HEK293 (cell line): ENCODE measurements around the gene AHCYL2.

Source experiments
- CTCF ChIA-PET: fragments of 350-600 bp; formaldehyde crosslinking; extraction: SDS; loops from one replicate; lab custom pipeline; 2021; ENCODE audit warnings: antibody characterized with exemption; lab: Yijun Ruan, JAX
- POLR2A ChIA-PET: fragments of 300-600 bp; formaldehyde crosslinking; extraction: SDS; loops from one replicate; lab custom pipeline; 2020; ENCODE audit warnings: antibody characterized with exemption, inconsistent platforms; lab: Yijun Ruan, JAX
- H3K27ac ChIP-seq: fragments of 200-500 bp; sonication (Bioruptor generic); 2 replicates; pipeline ENCODE4 v1.5.1; 2014; ENCODE audit warnings: low read depth, low read length, control low read depth, inconsistent platforms; ENCODE audit errors: extremely low read depth
- H3K36me3 ChIP-seq, 2 experiments: fragments of 200-500 bp in 1 of 2; sonication (Bioruptor generic) in 1 of 2; 1 replicate in 1 of 2; 2 replicates in 1 of 2; pipeline ENCODE4 v1.5.1; 2014 to 2017; ENCODE audit warnings: inconsistent platforms in 2 of 2, low read length in 2 of 2; ENCODE audit not compliant: control insufficient read depth in 2 of 2, insufficient read depth in 1 of 2
- H3K4me1 ChIP-seq: fragments of 200-500 bp; sonication (Bioruptor generic); 2 replicates; pipeline ENCODE4 v1.5.1; 2014; ENCODE audit warnings: mild to moderate bottlenecking, low read length, inconsistent platforms; ENCODE audit not compliant: control insufficient read depth, insufficient read depth
- H3K4me3 ChIP-seq: 2 replicates; pipeline ENCODE4 v1.5.1; 2011; ENCODE audit warnings: low read depth, mild to moderate bottlenecking, control low read depth, low read length, moderate library complexity
- H3K9me3 ChIP-seq: fragments of 200-500 bp; sonication (Bioruptor generic); 2 replicates; pipeline ENCODE4 v1.5.1; 2014; ENCODE audit warnings: low read depth, low read length, inconsistent platforms; ENCODE audit not compliant: control insufficient read depth, insufficient read depth
- BCL6B ChIP-seq: fragments of 450-650 bp; formaldehyde crosslinking; IDR thresholded peaks from 2 replicates; pipeline ENCODE4 v1.5.1; 2017; ENCODE audit warnings: missing biosample characterization, missing genetic modification characterization
- HOXA7 ChIP-seq: sonication (generic); formaldehyde crosslinking; IDR thresholded peaks from 2 replicates; pipeline ENCODE4 v1.8.1; 2022; ENCODE audit warnings: missing genetic modification reagents, borderline replicate concordance
- INSM2 ChIP-seq: fragments of 450-650 bp; formaldehyde crosslinking; IDR thresholded peaks from 2 replicates; pipeline ENCODE4 v1.5.1; 2016; ENCODE audit warnings: missing biosample characterization, missing genetic modification characterization
- MYNN ChIP-seq: fragments of 450-650 bp; formaldehyde crosslinking; IDR thresholded peaks from 2 replicates; pipeline ENCODE4 v1.5.1; 2016; ENCODE audit warnings: missing biosample characterization, missing genetic modification characterization, borderline replicate concordance
- SETDB1 ChIP-seq: IDR thresholded peaks from one replicate; pipeline ENCODE4 v1.6.1; 2017; ENCODE audit warnings: mild to moderate bottlenecking, low read length, moderate library complexity, mixed read lengths; ENCODE audit not compliant: insufficient read length
- TSHZ1 ChIP-seq: fragments of 450-650 bp; formaldehyde crosslinking; IDR thresholded peaks from 2 replicates; pipeline ENCODE4 v1.5.1; 2016; ENCODE audit warnings: missing biosample characterization, missing genetic modification characterization, borderline replicate concordance
- WT1 ChIP-seq: fragments of 450-650 bp; formaldehyde crosslinking; IDR thresholded peaks from 2 replicates; pipeline ENCODE4 v1.5.1; 2016; ENCODE audit warnings: missing biosample characterization, missing genetic modification characterization
- ZBTB10 ChIP-seq: fragments of 450-650 bp; formaldehyde crosslinking; IDR thresholded peaks from 2 replicates; pipeline ENCODE4 v1.5.1; 2016; ENCODE audit warnings: missing biosample characterization, missing genetic modification characterization
- ZBTB17 ChIP-seq: fragments of 450-650 bp; formaldehyde crosslinking; IDR thresholded peaks from 2 replicates; pipeline ENCODE4 v1.5.1; 2016; ENCODE audit warnings: missing biosample characterization, missing genetic modification characterization
- ZFP41 ChIP-seq: fragments of 450-650 bp; formaldehyde crosslinking; IDR thresholded peaks from 2 replicates; pipeline ENCODE4 v1.5.1; 2016; ENCODE audit warnings: missing biosample characterization, missing genetic modification characterization, borderline replicate concordance
- ZNF248 ChIP-seq: fragments of 450-650 bp; formaldehyde crosslinking; IDR thresholded peaks from 2 replicates; pipeline ENCODE4 v1.5.1; 2017; ENCODE audit warnings: missing biosample characterization, missing genetic modification characterization
- ZNF350 ChIP-seq: fragments of 450-650 bp; formaldehyde crosslinking; IDR thresholded peaks from 2 replicates; pipeline ENCODE4 v1.5.0; 2017; ENCODE audit warnings: missing biosample characterization, mild to moderate bottlenecking, missing genetic modification characterization
- ZNF473 ChIP-seq: fragments of 450-650 bp; formaldehyde crosslinking; IDR thresholded peaks from 2 replicates; pipeline ENCODE4 v1.5.1; 2017; ENCODE audit warnings: missing biosample characterization, missing genetic modification characterization
- ZNF529 ChIP-seq: fragments of 450-650 bp; formaldehyde crosslinking; IDR thresholded peaks from 2 replicates; pipeline ENCODE4 v1.5.1; 2017; ENCODE audit warnings: missing genetic modification characterization, missing biosample characterization; ENCODE audit not compliant: insufficient replicate concordance
- ZNF544 ChIP-seq: fragments of 450-650 bp; formaldehyde crosslinking; IDR thresholded peaks from 2 replicates; pipeline ENCODE4 v1.5.0; 2017; ENCODE audit warnings: missing biosample characterization, missing genetic modification characterization
- ZNF549 ChIP-seq: fragments of 450-650 bp; IDR thresholded peaks from 2 replicates; pipeline ENCODE4 v1.5.1; 2018; ENCODE audit warnings: missing biosample characterization, missing genetic modification characterization, mild to moderate bottlenecking, inconsistent platforms, moderate library complexity
- ZNF626 ChIP-seq: fragments of 450-650 bp; sonication (Bioruptor Pico); formaldehyde crosslinking; IDR thresholded peaks from 2 replicates; pipeline ENCODE4 v1.5.1; 2018; ENCODE audit warnings: missing biosample characterization, missing genetic modification characterization, inconsistent platforms
- ZNF768 ChIP-seq: fragments of 450-650 bp; formaldehyde crosslinking; IDR thresholded peaks from 2 replicates; pipeline ENCODE4 v1.5.1; 2018; ENCODE audit warnings: missing biosample characterization, mild to moderate bottlenecking, missing genetic modification characterization
- TF ChIP-seq, protein P1 (sequence below): fragments of 450-650 bp; formaldehyde crosslinking; IDR thresholded peaks from 2 replicates; pipeline ENCODE4 v1.5.1; 2016; ENCODE audit warnings: missing biosample characterization, missing genetic modification characterization
- TF ChIP-seq, protein P2 (sequence below): fragments of 450-650 bp; formaldehyde crosslinking; IDR thresholded peaks from 2 replicates; pipeline ENCODE4 v1.5.1; 2016; ENCODE audit warnings: missing biosample characterization, missing genetic modification characterization

The AHCYL2 gene

GRCh38 chr7:129279757-129280156 lies 54.9 kb downstream of the AHCYL2 start:
- Histone ChIP-seq H3K4me1 (no peaks in the 10 kb centered on the region), H3K27ac (no peak overlapping the region), H3K36me3 (no peaks in the 10 kb centered on the region), H3K9me3 (no peaks in the 10 kb centered on the region), H3K4me3 (no peak overlapping the region)
- TF ChIP-seq BCL6B (tag by site-specific recombination) (no peak), HOXA7 (CRISPR knock-in tag) (no peak), ZNF473 (no peak), INSM2 (no peak), MYNN (tag by site-specific recombination) (no peak), ZBTB17 (no peak), SETDB1 (no peak), WT1 (tag by site-specific recombination) (no peak)
- TF ChIP-seq, protein P1, sequence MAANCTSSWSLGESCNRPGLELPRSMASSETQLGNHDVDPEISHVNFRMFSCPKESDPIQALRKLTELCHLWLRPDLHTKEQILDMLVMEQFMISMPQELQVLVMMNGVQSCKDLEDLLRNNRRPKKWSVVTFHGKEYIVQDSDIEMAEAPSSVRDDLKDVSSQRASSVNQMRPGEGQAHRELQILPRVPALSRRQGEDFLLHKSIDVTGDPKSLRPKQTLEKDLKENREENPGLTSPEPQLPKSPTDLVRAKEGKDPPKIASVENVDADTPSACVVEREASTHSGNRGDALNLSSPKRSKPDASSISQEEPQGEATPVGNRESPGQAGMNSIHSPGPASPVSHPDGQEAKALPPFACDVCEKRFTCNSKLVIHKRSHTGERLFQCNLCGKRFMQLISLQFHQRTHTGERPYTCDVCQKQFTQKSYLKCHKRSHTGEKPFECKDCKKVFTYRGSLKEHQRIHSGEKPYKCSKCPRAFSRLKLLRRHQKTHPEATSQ (tag by site-specific recombination): no peak
- TF ChIP-seq, protein P2, sequence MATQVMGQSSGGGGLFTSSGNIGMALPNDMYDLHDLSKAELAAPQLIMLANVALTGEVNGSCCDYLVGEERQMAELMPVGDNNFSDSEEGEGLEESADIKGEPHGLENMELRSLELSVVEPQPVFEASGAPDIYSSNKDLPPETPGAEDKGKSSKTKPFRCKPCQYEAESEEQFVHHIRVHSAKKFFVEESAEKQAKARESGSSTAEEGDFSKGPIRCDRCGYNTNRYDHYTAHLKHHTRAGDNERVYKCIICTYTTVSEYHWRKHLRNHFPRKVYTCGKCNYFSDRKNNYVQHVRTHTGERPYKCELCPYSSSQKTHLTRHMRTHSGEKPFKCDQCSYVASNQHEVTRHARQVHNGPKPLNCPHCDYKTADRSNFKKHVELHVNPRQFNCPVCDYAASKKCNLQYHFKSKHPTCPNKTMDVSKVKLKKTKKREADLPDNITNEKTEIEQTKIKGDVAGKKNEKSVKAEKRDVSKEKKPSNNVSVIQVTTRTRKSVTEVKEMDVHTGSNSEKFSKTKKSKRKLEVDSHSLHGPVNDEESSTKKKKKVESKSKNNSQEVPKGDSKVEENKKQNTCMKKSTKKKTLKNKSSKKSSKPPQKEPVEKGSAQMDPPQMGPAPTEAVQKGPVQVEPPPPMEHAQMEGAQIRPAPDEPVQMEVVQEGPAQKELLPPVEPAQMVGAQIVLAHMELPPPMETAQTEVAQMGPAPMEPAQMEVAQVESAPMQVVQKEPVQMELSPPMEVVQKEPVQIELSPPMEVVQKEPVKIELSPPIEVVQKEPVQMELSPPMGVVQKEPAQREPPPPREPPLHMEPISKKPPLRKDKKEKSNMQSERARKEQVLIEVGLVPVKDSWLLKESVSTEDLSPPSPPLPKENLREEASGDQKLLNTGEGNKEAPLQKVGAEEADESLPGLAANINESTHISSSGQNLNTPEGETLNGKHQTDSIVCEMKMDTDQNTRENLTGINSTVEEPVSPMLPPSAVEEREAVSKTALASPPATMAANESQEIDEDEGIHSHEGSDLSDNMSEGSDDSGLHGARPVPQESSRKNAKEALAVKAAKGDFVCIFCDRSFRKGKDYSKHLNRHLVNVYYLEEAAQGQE (tag by site-specific recombination): no peak
- POLR2A ChIA-PET: no interaction called here
- CTCF ChIA-PET: interaction anchor here (0.6 to 1.4 kb wide), 3 partner anchors 8 to 65 kb away, joined by 3 to 10 read pairs (median 5); no protein-coding TSS in a partner anchor

DNA sequence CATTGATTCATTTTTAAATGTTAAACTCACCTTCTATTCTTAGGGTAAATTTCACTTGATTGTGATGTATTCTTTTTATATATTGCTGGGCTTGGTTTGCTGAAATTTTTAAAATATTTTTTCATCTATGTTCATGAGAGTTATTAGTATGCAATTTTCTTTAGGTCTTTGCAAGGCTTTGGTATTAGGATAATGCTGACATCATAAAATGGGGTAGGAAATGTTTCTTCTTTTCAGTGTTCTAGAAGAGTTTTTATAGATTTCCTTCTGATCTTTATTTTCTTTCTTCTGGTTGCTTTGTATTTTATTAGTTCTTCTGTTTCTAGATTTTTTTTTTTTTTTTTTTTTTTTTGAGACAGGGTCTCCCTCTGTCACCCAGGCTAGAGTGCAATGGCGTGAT lies 56.3 kb downstream of the AHCYL2 start:
- no peaks in the 10 kb centered on the region for H3K36me3 ChIP-seq
- no peak for TF ChIP-seq TSHZ1
- TF ChIP-seq ZFP41 (tag by site-specific recombination): no peak
- TF ChIP-seq ZNF549 (tag by site-specific recombination): no peak
- TF ChIP-seq ZNF350: no peak
- TF ChIP-seq ZNF248 (tag by site-specific recombination): no peak
- no peak for TF ChIP-seq ZBTB10 (tag by site-specific recombination)
- TF ChIP-seq ZNF626 (tag by site-specific recombination): no peak
- TF ChIP-seq ZNF768: no peak
- TF ChIP-seq ZNF544 (tag by site-specific recombination): no peak
- no peak for TF ChIP-seq ZNF529 (tag by site-specific recombination)
- H3K27ac ChIP-seq: no peak overlapping the region
- POLR2A ChIA-PET: no interaction called here
- H3K4me1 ChIP-seq: no peaks in the 10 kb centered on the region
- CTCF ChIA-PET: interaction anchor here (1.3 to 1.4 kb wide), 2 partner anchors 10 to 45 kb away, joined by 4 to 10 read pairs; no protein-coding TSS in a partner anchor
- H3K9me3 ChIP-seq: no peaks in the 10 kb centered on the region
- no peak overlapping the region for H3K4me3 ChIP-seq
